H9 (cell line): ENCODE data around the gene HLA-DRA. TPM values are rescaled to one million over a fixed set of nuclear protein-coding genes. Genes with fewer than 3 reads are reported as not detected.
A peak's percentile ranks its signal among the peaks of the same experiment; 100 is the strongest.

Experiments
- DNase-seq: peaks from one replicate; pipeline ENCODE4 v3.0.0-alpha.2; 2017
- H2AFZ ChIP-seq: one replicate; pipeline ENCODE4 v1.6.1; 2013; ENCODE audit warnings: mild to moderate bottlenecking, low read length, control low read depth, moderate library complexity
- H2AK5ac ChIP-seq: 2 replicates; pipeline ENCODE4 v1.6.1; 2013; ENCODE audit warnings: low read length, control low read depth, mixed read lengths; ENCODE audit not compliant: insufficient read length
- H2BK120ac ChIP-seq: one replicate; pipeline ENCODE4 v1.6.1; 2013; ENCODE audit warnings: low read depth, mild to moderate bottlenecking, low read length, control low read depth, inconsistent platforms; ENCODE audit not compliant: poor library complexity, severe bottlenecking
- H2BK12ac ChIP-seq: 2 replicates; pipeline ENCODE4 v1.6.1; 2013; ENCODE audit warnings: low read length, control low read depth, mixed read lengths, low read depth; ENCODE audit not compliant: insufficient read length
- H2BK15ac ChIP-seq: 2 replicates; pipeline ENCODE4 v1.6.1; 2013; ENCODE audit warnings: low read depth, low read length, control low read depth
- H2BK20ac ChIP-seq: one replicate; pipeline ENCODE4 v1.6.1; 2013; ENCODE audit warnings: low read depth, mild to moderate bottlenecking, low read length, control low read depth, inconsistent platforms; ENCODE audit not compliant: poor library complexity, severe bottlenecking
- H2BK5ac ChIP-seq: 2 replicates; pipeline ENCODE4 v1.6.1; 2013; ENCODE audit warnings: low read length, control low read depth, mixed read lengths; ENCODE audit not compliant: insufficient read length
- H3K14ac ChIP-seq: 2 replicates; pipeline ENCODE4 v1.6.1; 2013; ENCODE audit warnings: low read length, control low read depth; ENCODE audit not compliant: insufficient read depth
- H3K18ac ChIP-seq: 2 replicates; pipeline ENCODE4 v1.6.1; 2013; ENCODE audit warnings: low read depth, mild to moderate bottlenecking, mixed read lengths, low read length, control low read depth; ENCODE audit not compliant: insufficient read length
- H3K23ac ChIP-seq: 2 replicates; pipeline ENCODE4 v1.6.1; 2013; ENCODE audit warnings: low read length, control low read depth, mixed read lengths, low read depth; ENCODE audit not compliant: insufficient read length
- H3K23me2 ChIP-seq: 2 replicates; pipeline ENCODE4 v1.6.1; 2013; ENCODE audit warnings: low read depth, mild to moderate bottlenecking, mixed read lengths, low read length, control low read depth; ENCODE audit not compliant: insufficient read length, poor library complexity, severe bottlenecking
- H3K27ac ChIP-seq: 2 replicates; pipeline ENCODE4 v1.5.1; 2013; ENCODE audit warnings: low read length, control low read depth, mixed read lengths, low read depth; ENCODE audit not compliant: insufficient read length
- H3K27me3 ChIP-seq: 2 replicates; pipeline ENCODE4 v1.6.1; 2013; ENCODE audit warnings: low read length, control low read depth, inconsistent platforms; ENCODE audit not compliant: insufficient read depth
- H3K4ac ChIP-seq: 2 replicates; pipeline ENCODE4 v1.6.1; 2013; ENCODE audit warnings: low read depth, mild to moderate bottlenecking, control low read depth, inconsistent platforms, low read length, moderate library complexity
- H3K4me1 ChIP-seq: 2 replicates; pipeline ENCODE4 v1.6.1; 2013; ENCODE audit warnings: low read length, control low read depth, inconsistent platforms; ENCODE audit not compliant: insufficient read depth
- H3K4me2 ChIP-seq: 2 replicates; pipeline ENCODE4 v1.6.1; 2013; ENCODE audit warnings: low read length, control low read depth, mixed read lengths; ENCODE audit not compliant: insufficient read length, insufficient read depth
- H3K56ac ChIP-seq: 2 replicates; pipeline ENCODE4 v1.6.1; 2013; ENCODE audit warnings: low read depth, mild to moderate bottlenecking, mixed read lengths, low read length, control low read depth; ENCODE audit not compliant: insufficient read length
- H3K79me1 ChIP-seq: 2 replicates; pipeline ENCODE4 v1.6.1; 2013; ENCODE audit warnings: low read depth, mild to moderate bottlenecking, moderate library complexity, low read length, control low read depth, inconsistent platforms; ENCODE audit not compliant: insufficient read depth, poor library complexity, severe bottlenecking
- H3K79me2 ChIP-seq: 2 replicates; pipeline ENCODE4 v1.6.1; 2013; ENCODE audit warnings: low read length, control low read depth, inconsistent platforms; ENCODE audit not compliant: insufficient read depth
- H3K9ac ChIP-seq: 2 replicates; pipeline ENCODE4 v1.6.1; 2013; ENCODE audit warnings: low read length, control low read depth, mixed read lengths; ENCODE audit not compliant: insufficient read length; ENCODE audit errors: extremely low read depth
- H3K9me3 ChIP-seq: one replicate; pipeline ENCODE4 v1.6.1; 2013; ENCODE audit warnings: low read depth, low read length, inconsistent platforms; ENCODE audit not compliant: control insufficient read depth
- H3T11ph ChIP-seq: one replicate; pipeline ENCODE4 v1.6.1; 2013; ENCODE audit warnings: mild to moderate bottlenecking, low read length, control low read depth, inconsistent platforms
- H4K20me1 ChIP-seq: one replicate; pipeline ENCODE4 v1.6.1; 2013; ENCODE audit not compliant: control insufficient read depth, insufficient read length, insufficient read depth
- H4K5ac ChIP-seq: 2 replicates; pipeline ENCODE4 v1.6.1; 2013; ENCODE audit warnings: low read depth, mild to moderate bottlenecking, mixed read lengths, low read length, control low read depth; ENCODE audit not compliant: insufficient read length
- H4K8ac ChIP-seq: replicated peaks from 2 replicates; pipeline ENCODE4 v1.6.1; 2013; ENCODE audit warnings: low read length, control low read depth, mixed read lengths, low read depth; ENCODE audit not compliant: insufficient read length
- H4K91ac ChIP-seq: 2 replicates; pipeline ENCODE4 v1.6.1; 2013; ENCODE audit warnings: low read depth, mild to moderate bottlenecking, moderate library complexity, mixed read lengths, low read length, control low read depth; ENCODE audit not compliant: insufficient read length
- H3K27ac Mint-ChIP-seq, 3 experiments: 2 replicates in 2 of 3; 3 replicates in 1 of 3; pipeline ENCODE4 v1.8.0; 2020 to 2021; ENCODE audit warnings: mixed read lengths in 3 of 3, mild to moderate bottlenecking in 1 of 3, moderate library complexity in 1 of 3
- H3K27me3 Mint-ChIP-seq: 2 replicates; pipeline ENCODE4 v1.8.0; 2021; ENCODE audit warnings: low read depth, mild to moderate bottlenecking, moderate library complexity, mixed read lengths
- H3K36me3 Mint-ChIP-seq, 3 experiments: 2 replicates in 2 of 3; 3 replicates in 1 of 3; pipeline ENCODE4 v1.8.0; 2020 to 2021; ENCODE audit warnings: low read depth in 3 of 3, mixed read lengths in 3 of 3; ENCODE audit not compliant: insufficient read depth in 1 of 3
- H3K4me1 Mint-ChIP-seq, 2 experiments: 2 replicates each; pipeline ENCODE4 v1.8.0; 2020; ENCODE audit warnings: mixed read lengths in 2 of 2
- H3K4me3 Mint-ChIP-seq, 2 experiments: 2 replicates in 1 of 2; 3 replicates in 1 of 2; pipeline ENCODE4 v1.8.0; 2020 to 2021; ENCODE audit warnings: mild to moderate bottlenecking in 2 of 2, mixed read lengths in 2 of 2, moderate library complexity in 1 of 2
- H3K9me3 Mint-ChIP-seq, 2 experiments: 2 replicates in 1 of 2; 3 replicates in 1 of 2; pipeline ENCODE4 v1.8.0; 2020; ENCODE audit warnings: mild to moderate bottlenecking in 2 of 2, mixed read lengths in 2 of 2, moderate library complexity in 1 of 2
- WGBS: extraction: QIAGEN DNeasy Blood & Tissue Kit; methylation state at CpG from one replicate; pipeline ENCODE4 v1.1.7; 2013; ENCODE audit warnings: missing lambda C conversion rate, low lambda C conversion rate, mixed read lengths; ENCODE audit not compliant: insufficient read length; ENCODE audit errors: extremely low coverage; 5-methylcytosine and 5-hydroxymethylcytosine counted together
- total RNA-seq: library from RNA; stranded (reverse); gene quantifications from 2 replicates; pipeline ENCODE4 v1.2.1, GENCODE V29; 2021
- TF ChIP-seq, protein P1 (sequence below): fragments of 200-600 bp; sonication (generic); conservative IDR thresholded peaks from 3 replicates; pipeline ENCODE4 v1.8.0; 2021; ENCODE audit warnings: antibody characterized with exemption, mild to moderate bottlenecking

The HLA-DRA gene
- total RNA-seq, 1 experiment from 2014 or later = 3.1 TPM

DNA sequence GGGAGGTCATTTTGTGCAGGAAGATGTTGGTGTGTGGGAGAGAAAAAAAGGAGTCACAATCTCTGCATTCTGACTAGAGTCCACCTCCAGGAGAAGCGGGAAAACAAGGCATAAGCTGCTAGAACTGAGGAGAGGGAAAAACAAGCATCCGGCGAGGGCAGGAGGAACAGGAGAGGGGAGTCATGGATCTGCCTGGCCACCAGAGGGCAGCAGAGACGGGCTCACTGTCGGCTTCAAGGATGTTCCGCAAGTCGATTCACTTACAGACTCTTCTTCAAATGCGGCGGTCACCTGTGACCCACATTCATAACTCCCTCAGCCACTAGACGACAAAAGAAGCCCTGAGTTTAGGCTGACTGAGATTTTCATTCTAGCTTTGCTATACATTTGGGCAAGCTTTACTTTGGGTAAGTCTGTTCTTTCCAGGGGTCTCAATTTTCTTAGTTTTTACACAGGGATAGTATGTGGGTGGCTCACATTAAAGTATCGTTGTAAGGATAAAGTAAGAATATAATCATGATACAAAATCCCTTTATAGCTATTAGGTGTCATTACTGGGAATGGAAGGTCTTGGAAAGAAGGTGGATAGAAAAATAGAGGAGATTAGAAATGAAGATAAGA, 26.1 kb upstream of the HLA-DRA start:
- no CpG with 5 or more reads among the region's 11 CpGs for WGBS
- Mint-ChIP-seq H3K27me3 (peaks cover 21% of the 10 kb centered on the region), H3K9me3 (peaks cover 3% of the 10 kb centered on the region in 2 experiments; a peak in 3 of 5 replicates), H3K4me1 (peaks cover 10 to 11% of the 10 kb centered on the region in 2 experiments), H3K27ac (no peak overlapping the region), H3K36me3 (no peaks in the 10 kb centered on the region), H3K4me3 (no peak overlapping the region)
- H3K56ac ChIP-seq = no peak overlapping the region
- no peaks in the 10 kb centered on the region for H4K20me1 ChIP-seq
- H4K91ac ChIP-seq = no peak overlapping the region
- no peak overlapping the region for H3K27ac ChIP-seq
- H2BK120ac ChIP-seq = no peak overlapping the region
- H3K79me1 ChIP-seq = no peaks in the 10 kb centered on the region
- no peak overlapping the region for H3K4me2 ChIP-seq
- H3K4me1 ChIP-seq = no peaks in the 10 kb centered on the region
- no peak overlapping the region for H2AK5ac ChIP-seq
- no peak overlapping the region for H2BK5ac ChIP-seq
- H3T11ph ChIP-seq = no peak overlapping the region
- H3K18ac ChIP-seq = no peak overlapping the region
- H3K4ac ChIP-seq = no peak overlapping the region
- H3K9me3 ChIP-seq = no peaks in the 10 kb centered on the region
- H3K23me2 ChIP-seq = peaks cover 3% of the 10 kb centered on the region
- H2AFZ ChIP-seq = peak overlapping the region; percentile 70
- no peak overlapping the region for H3K9ac ChIP-seq
- no peak overlapping the region for H3K14ac ChIP-seq
- no peak overlapping the region for H2BK12ac ChIP-seq
- H3K23ac ChIP-seq = no peak overlapping the region
- peak; percentile 92 for DNase-seq
- H2BK15ac ChIP-seq = no peak overlapping the region
- no peak overlapping the region for H4K8ac ChIP-seq
- H2BK20ac ChIP-seq = no peak overlapping the region
- H4K5ac ChIP-seq = no peak overlapping the region
- TF ChIP-seq, protein P1, sequence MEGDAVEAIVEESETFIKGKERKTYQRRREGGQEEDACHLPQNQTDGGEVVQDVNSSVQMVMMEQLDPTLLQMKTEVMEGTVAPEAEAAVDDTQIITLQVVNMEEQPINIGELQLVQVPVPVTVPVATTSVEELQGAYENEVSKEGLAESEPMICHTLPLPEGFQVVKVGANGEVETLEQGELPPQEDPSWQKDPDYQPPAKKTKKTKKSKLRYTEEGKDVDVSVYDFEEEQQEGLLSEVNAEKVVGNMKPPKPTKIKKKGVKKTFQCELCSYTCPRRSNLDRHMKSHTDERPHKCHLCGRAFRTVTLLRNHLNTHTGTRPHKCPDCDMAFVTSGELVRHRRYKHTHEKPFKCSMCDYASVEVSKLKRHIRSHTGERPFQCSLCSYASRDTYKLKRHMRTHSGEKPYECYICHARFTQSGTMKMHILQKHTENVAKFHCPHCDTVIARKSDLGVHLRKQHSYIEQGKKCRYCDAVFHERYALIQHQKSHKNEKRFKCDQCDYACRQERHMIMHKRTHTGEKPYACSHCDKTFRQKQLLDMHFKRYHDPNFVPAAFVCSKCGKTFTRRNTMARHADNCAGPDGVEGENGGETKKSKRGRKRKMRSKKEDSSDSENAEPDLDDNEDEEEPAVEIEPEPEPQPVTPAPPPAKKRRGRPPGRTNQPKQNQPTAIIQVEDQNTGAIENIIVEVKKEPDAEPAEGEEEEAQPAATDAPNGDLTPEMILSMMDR = peak; percentile 96
- no peaks in the 10 kb centered on the region for H3K79me2 ChIP-seq
- no peaks in the 10 kb centered on the region for H3K27me3 ChIP-seq
